OCI-LY1 (cell line): ENCODE results near the gene REV3L.

Source experiments
- H2AFZ ChIP-seq: fragments of 200-600 bp; sonication (generic), shearing (Covaris generic); 2 replicates; pipeline ENCODE4 v1.6.0; 2014; ENCODE audit warnings: antibody characterized with exemption, mild to moderate bottlenecking, low read length
- H3F3A ChIP-seq: fragments of 200-600 bp; sonication (generic), shearing (Covaris generic); 2 replicates; pipeline ENCODE4 v1.6.0; 2014; ENCODE audit warnings: mild to moderate bottlenecking, antibody characterized with exemption, low read length, moderate library complexity; ENCODE audit not compliant: insufficient read depth
- H3K27ac ChIP-seq: fragments of 200-600 bp; sonication (generic); 2 replicates; pipeline ENCODE4 v1.5.1; 2014; ENCODE audit warnings: low read length, mixed run types, mild to moderate bottlenecking, low read depth; ENCODE audit not compliant: poor library complexity, severe bottlenecking
- H3K27me3 ChIP-seq: fragments of 200-600 bp; sonication (generic); 2 replicates; pipeline ENCODE4 v1.6.0; 2014; ENCODE audit warnings: antibody characterized with exemption, mild to moderate bottlenecking, low read length, moderate library complexity; ENCODE audit not compliant: insufficient read depth
- H3K36me3 ChIP-seq: fragments of 200-600 bp; sonication (generic); 2 replicates; pipeline ENCODE4 v1.6.1; 2014; ENCODE audit warnings: mild to moderate bottlenecking, antibody characterized with exemption, low read length, moderate library complexity, mixed read lengths; ENCODE audit not compliant: insufficient read depth
- H3K4me1 ChIP-seq: fragments of 200-600 bp; sonication (generic); 2 replicates; pipeline ENCODE4 v1.5.1; 2014; ENCODE audit warnings: mild to moderate bottlenecking, low read length, moderate library complexity; ENCODE audit not compliant: insufficient read depth, severe bottlenecking
- H3K4me2 ChIP-seq: fragments of 200-600 bp; sonication (generic), shearing (Covaris generic); 2 replicates; pipeline ENCODE4 v1.6.1; 2014; ENCODE audit warnings: low read length
- H3K4me3 ChIP-seq: fragments of 200-600 bp; sonication (generic); 2 replicates; pipeline ENCODE4 v1.5.1; 2014; ENCODE audit warnings: low read length, low read depth, mild to moderate bottlenecking, mixed read lengths; ENCODE audit not compliant: poor library complexity, severe bottlenecking
- H3K79me2 ChIP-seq: fragments of 200-600 bp; shearing (Covaris generic); 2 replicates; pipeline ENCODE4 v1.6.1; 2016; ENCODE audit warnings: mixed run types, low read length, mixed read lengths; ENCODE audit not compliant: insufficient read depth
- H3K9ac ChIP-seq: fragments of 200-600 bp; sonication (generic), shearing (Covaris generic); 2 replicates; pipeline ENCODE4 v1.6.1; 2014; ENCODE audit warnings: mild to moderate bottlenecking, low read length, mixed read lengths
- H3K9me2 ChIP-seq: fragments of 200-600 bp; sonication (generic), shearing (Covaris generic); 2 replicates; pipeline ENCODE4 v1.6.1; 2014; ENCODE audit warnings: low read depth, mild to moderate bottlenecking, low read length, mixed read lengths
- H3K9me3 ChIP-seq: fragments of 200-600 bp; shearing (Covaris generic); 2 replicates; pipeline ENCODE4 v1.6.1; 2014; ENCODE audit warnings: low read length, mixed read lengths
- H4K20me1 ChIP-seq: fragments of 200-600 bp; sonication (generic), shearing (Covaris generic); 2 replicates; pipeline ENCODE4 v1.6.0; 2016; ENCODE audit warnings: mild to moderate bottlenecking, low read length; ENCODE audit not compliant: insufficient read depth
- CTCF ChIP-seq: fragments of 200-600 bp; sonication (generic), shearing (Covaris generic); IDR thresholded peaks from 2 replicates; pipeline ENCODE4 v1.5.1; 2017; ENCODE audit warnings: mild to moderate bottlenecking, antibody characterized with exemption, low read length, moderate library complexity, mixed read lengths
- EZH2 ChIP-seq: fragments of 200-600 bp; sonication (generic), shearing (Covaris generic); IDR thresholded peaks from 2 replicates; pipeline ENCODE4 v1.8.0; 2017; ENCODE audit warnings: borderline replicate concordance, mixed run types, mild to moderate bottlenecking, antibody characterized with exemption, low read length, moderate library complexity, mixed read lengths

REV3L gene

GRCh38 chr6:111381728-111382127 lies 101.3 kb downstream of the REV3L start:
- Histone ChIP-seq H3K36me3 (peaks cover 91% of the 10 kb centered on the region), H3F3A (peaks cover 4% of the 10 kb centered on the region; the same call in 1 of the 2 replicates), H3K9ac (no peak overlapping the region), H3K4me1 (no peaks in the 10 kb centered on the region), H3K27me3 (no peaks in the 10 kb centered on the region), H3K9me3 (no peaks in the 10 kb centered on the region), H3K4me3 (no peak overlapping the region), H3K79me2 (no peaks in the 10 kb centered on the region), H2AFZ (no peak overlapping the region), H3K9me2 (no peaks in the 10 kb centered on the region), H3K4me2 (no peak overlapping the region), H3K27ac (no peak overlapping the region), H4K20me1 (no peaks in the 10 kb centered on the region)
- TF ChIP-seq CTCF (no peak), EZH2 (no peak)

DNA sequence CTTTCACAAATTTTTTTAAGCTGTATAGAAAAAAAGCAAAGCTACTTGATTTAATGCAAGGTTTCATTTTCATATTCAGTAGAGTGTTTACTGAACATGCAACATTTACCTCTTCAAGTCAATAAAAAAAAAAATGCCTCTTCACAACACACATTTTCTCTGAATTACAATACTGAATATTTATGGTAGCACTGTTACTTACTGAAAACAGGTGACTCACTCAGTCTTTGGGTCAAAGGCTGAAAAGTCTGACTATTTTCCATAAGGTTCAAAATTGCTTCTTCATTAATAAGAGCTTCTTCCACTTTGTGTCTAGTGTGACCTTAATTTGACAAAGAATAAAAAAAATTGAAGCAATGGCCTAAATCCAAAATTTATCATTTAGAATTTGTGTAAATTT lies 101.9 kb downstream of the REV3L start:
- Histone ChIP-seq H3K4me3 (no peak overlapping the region), H2AFZ (no peak overlapping the region), H3K4me2 (no peak overlapping the region), H3K9ac (no peak overlapping the region), H3K79me2 (no peaks in the 10 kb centered on the region), H3K4me1 (no peaks in the 10 kb centered on the region), H3K9me2 (no peaks in the 10 kb centered on the region), H4K20me1 (no peaks in the 10 kb centered on the region), H3K27ac (no peak overlapping the region), H3K27me3 (no peaks in the 10 kb centered on the region), H3K36me3 (peaks cover 92% of the 10 kb centered on the region), H3K9me3 (no peaks in the 10 kb centered on the region), H3F3A (peaks cover 1% of the 10 kb centered on the region; the same call in 1 of the 2 replicates)
- TF ChIP-seq CTCF (no peak), EZH2 (no peak)

- Histone ChIP-seq H2AFZ (no peak overlapping the region), H3K4me3 (no peak overlapping the region), H3K9me2 (no peaks in the 10 kb centered on the region), H3K79me2 (no peaks in the 10 kb centered on the region), H3K36me3 (peaks cover 94% of the 10 kb centered on the region), H3F3A (no peaks in the 10 kb centered on the region), H3K4me1 (no peaks in the 10 kb centered on the region), H3K4me2 (no peak overlapping the region), H3K27ac (no peak overlapping the region), H4K20me1 (no peaks in the 10 kb centered on the region), H3K9ac (no peak overlapping the region), H3K27me3 (no peaks in the 10 kb centered on the region), H3K9me3 (no peaks in the 10 kb centered on the region)
- TF ChIP-seq CTCF (no peak), EZH2 (no peak)
These were observed 103.2 kb downstream of the REV3L start for GRCh38 chr6:111379831-111380230.
